Small intestine (tissue), 7 donors: Measurements from ENCODE around the gene TRMT11. TPM values are rescaled to one million over a fixed set of nuclear protein-coding genes. Genes with fewer than 3 reads are reported as not detected.

ENCODE experiments used
- DNase-seq, 2 donors: peaks; one replicate each; pipeline versions ENCODE4 v3.0.0 to v3.0.0-alpha.2; 2013
- FAIRE-seq: peaks from 2 replicates; lab custom pipeline; 2012; peaks lifted over from hg19 to GRCh38; lab: Jason Lieb, UNC
- H3K27ac ChIP-seq, 3 donors: one replicate each; pipeline ENCODE4 v1.5.1; 2013; ENCODE audit warnings: low read length in 2 of 3, mild to moderate bottlenecking in 2 of 3, control low read depth in 1 of 3, inconsistent platforms in 1 of 3, low read depth in 1 of 3, moderate library complexity in 1 of 3
- H3K27me3 ChIP-seq, 3 donors: one replicate each; pipeline ENCODE4 v1.6.1; 2013; ENCODE audit warnings: low read length in 3 of 3, inconsistent platforms in 1 of 3; ENCODE audit not compliant: control insufficient read depth in 3 of 3, insufficient read depth in 3 of 3
- H3K36me3 ChIP-seq, 3 donors: one replicate each; pipeline ENCODE4 v1.6.1; 2013; ENCODE audit warnings: low read length in 3 of 3, inconsistent platforms in 1 of 3, low read depth in 1 of 3, mild to moderate bottlenecking in 1 of 3, moderate library complexity in 1 of 3; ENCODE audit not compliant: control insufficient read depth in 3 of 3, insufficient read depth in 2 of 3
- H3K4me1 ChIP-seq, 3 donors: one replicate each; pipeline ENCODE4 v1.6.1; 2013; ENCODE audit warnings: low read length in 2 of 3, inconsistent platforms in 1 of 3, low read depth in 1 of 3, mild to moderate bottlenecking in 1 of 3, moderate library complexity in 1 of 3; ENCODE audit not compliant: control insufficient read depth in 3 of 3, insufficient read depth in 2 of 3
- H3K4me3 ChIP-seq, 3 donors: one replicate each; pipeline ENCODE4 v1.5.1; 2013; ENCODE audit warnings: low read length in 3 of 3, control low read depth in 1 of 3, inconsistent platforms in 1 of 3, low read depth in 1 of 3, mild to moderate bottlenecking in 1 of 3, moderate library complexity in 1 of 3
- H3K9me3 ChIP-seq, 2 donors: one replicate each; pipeline ENCODE4 v1.6.1; 2013; ENCODE audit warnings: low read depth in 1 of 2, low read length in 1 of 2; ENCODE audit not compliant: control insufficient read depth in 2 of 2, insufficient read depth in 1 of 2
- WGBS, 3 donors: extraction: QIAGEN DNeasy Blood & Tissue Kit; methylation state at CpG; one replicate each; pipeline ENCODE4 v1.1.7; 2013; 5-methylcytosine and 5-hydroxymethylcytosine counted together
- polyA plus RNA-seq, 4 donors: library from polyadenylated mRNA; stranded (reverse) in 3 of 4; unstranded in 1 of 4; fragments of 200-250 nt in 3 of 4; fragments of 120-200 nt in 1 of 4; gene quantifications; one replicate each; pipeline versions ENCODE4 v1.2.1 to v1.2.3, GENCODE V29; 2013
- donor health status: healthy with polysubstance abuse.
- donor health status: control.
- donor health status: control.
- donor health status: Bipolar disorder and iron deficiency.
- donor health status: healthy.

The TRMT11 gene
- polyA plus RNA-seq, 4 donors: 11.1 to 21.3 (median 14.4) TPM

- 76 to 95% (median 90%) methylated on average over 1 of the region's 1 CpG for WGBS, 3 donors
- Histone ChIP-seq H3K27ac (no peak overlapping the region), H3K36me3 (peaks cover 2 to 12% (median 2%) of the 10 kb centered on the region in 3 donors), H3K27me3 (no peaks in the 10 kb centered on the region), H3K9me3 (peaks cover 0 to 3% of the 10 kb centered on the region in 2 donors), H3K4me3 (no peak overlapping the region), H3K4me1 (peaks cover 0 to 4% (median 0%) of the 10 kb centered on the region in 3 donors)
- no peak for FAIRE-seq
- DNase-seq: no peak
These were observed 55.7 kb downstream of the TRMT11 start for GRCh38 chr6:126042001-126042419.

GRCh38 chr6:126047648-126048047 lies 61.3 kb downstream of the TRMT11 start:
- H3K27me3 ChIP-seq: no peaks in the 10 kb centered on the region
- FAIRE-seq (no peak), DNase-seq (no peak)
- peaks cover 0 to 3% of the 10 kb centered on the region in 2 donors for H3K9me3 ChIP-seq
- no peak overlapping the region for H3K4me3 ChIP-seq
- 96 to 99% (median 96%) methylated on average over 7 of the region's 7 CpGs for WGBS, 3 donors
- no peaks in the 10 kb centered on the region for H3K4me1 ChIP-seq
- no peak overlapping the region for H3K27ac ChIP-seq
- H3K36me3 ChIP-seq: peaks cover 4 to 14% (median 9%) of the 10 kb centered on the region in 3 donors

- H3K4me1 ChIP-seq: no peaks in the 10 kb centered on the region
- no peaks in the 10 kb centered on the region for H3K27me3 ChIP-seq
- DNase-seq (no peak), FAIRE-seq (no peak)
- no peak overlapping the region for H3K4me3 ChIP-seq
- peaks cover 4 to 16% (median 11%) of the 10 kb centered on the region in 3 donors for H3K36me3 ChIP-seq
- 94 to 96% (median 95%) methylated on average over 4 of the region's 4 CpGs for WGBS, 3 donors
- no peak overlapping the region for H3K27ac ChIP-seq
- H3K9me3 ChIP-seq: peaks cover 0 to 3% of the 10 kb centered on the region in 2 donors
These were observed 62.3 kb downstream of the TRMT11 start for GRCh38 chr6:126048635-126049034.

- WGBS, 3 donors: 90 to 100% (median 93%) methylated on average over 1 of the region's 1 CpG
- FAIRE-seq: no peak
These were observed 64.5 kb downstream of the TRMT11 start for GRCh38 chr6:126050795-126051194.

DNA sequence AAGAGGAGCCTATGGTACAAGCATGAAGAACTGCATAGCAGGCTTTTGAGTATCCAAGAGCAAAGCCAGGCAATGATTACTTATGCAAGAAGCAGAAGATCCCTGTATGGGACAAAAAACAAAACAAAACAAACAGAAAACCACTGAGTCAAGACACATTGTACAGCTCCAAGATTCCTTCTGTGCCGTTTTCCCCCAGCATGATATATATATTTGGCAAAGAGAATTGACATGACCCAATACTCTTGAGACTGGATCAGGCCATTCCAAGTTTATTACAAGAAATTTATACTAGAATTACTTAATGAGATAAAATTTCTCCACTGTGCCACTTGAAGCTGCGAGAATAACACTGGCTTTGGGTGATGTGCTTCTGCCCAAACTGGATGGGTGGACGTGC lies 65.5 kb downstream of the TRMT11 start:
- 77 to 94% (median 93%) methylated on average over 3 of the region's 3 CpGs for WGBS, 3 donors
- Histone ChIP-seq H3K9me3 (no peaks in the 10 kb centered on the region), H3K4me1 (peaks cover 0 to 5% (median 0%) of the 10 kb centered on the region in 3 donors), H3K36me3 (peaks cover 4 to 11% (median 8%) of the 10 kb centered on the region in 3 donors), H3K27me3 (no peaks in the 10 kb centered on the region), H3K4me3 (no peak overlapping the region), H3K27ac (no peak overlapping the region)
- DNase-seq (no peak), FAIRE-seq (no peak)

More at GRCh38 chr6:126050795-126051194, 64.5 kb downstream of the TRMT11 start:
- Histone ChIP-seq H3K9me3 (no peaks in the 10 kb centered on the region), H3K4me1 (no peaks in the 10 kb centered on the region), H3K36me3 (peaks cover 4 to 15% (median 11%) of the 10 kb centered on the region in 3 donors), H3K27me3 (no peaks in the 10 kb centered on the region), H3K27ac (no peak overlapping the region), H3K4me3 (no peak overlapping the region)
- DNase-seq: no peak

- Histone ChIP-seq H3K27ac (no peak overlapping the region), H3K9me3 (no peaks in the 10 kb centered on the region), H3K36me3 (peaks cover 2 to 8% (median 4%) of the 10 kb centered on the region in 3 donors), H3K4me3 (no peak overlapping the region), H3K4me1 (peaks cover 0 to 6% (median 0%) of the 10 kb centered on the region in 3 donors), H3K27me3 (no peaks in the 10 kb centered on the region)
- DNase-seq (no peak), FAIRE-seq (no peak)
- 32 to 58% (median 43%) methylated on average over 1 of the region's 1 CpG for WGBS, 3 donors
These were observed 66.1 kb downstream of the TRMT11 start for GRCh38 chr6:126052485-126052884.

GRCh38 chr6:126054258-126054702 lies 67.9 kb downstream of the TRMT11 start:
- FAIRE-seq: no peak
- no peaks in the 10 kb centered on the region for H3K27me3 ChIP-seq
- H3K4me1 ChIP-seq: peaks cover 0 to 6% (median 0%) of the 10 kb centered on the region in 3 donors
- no peak overlapping the region for H3K4me3 ChIP-seq
- H3K36me3 ChIP-seq: peaks cover 0 to 5% (median 2%) of the 10 kb centered on the region in 3 donors
- H3K9me3 ChIP-seq: no peaks in the 10 kb centered on the region
- no peak overlapping the region for H3K27ac ChIP-seq
- no peak for DNase-seq
- WGBS, 3 donors: 51 to 64% (median 61%) methylated on average over 4 of the region's 4 CpGs

DNA sequence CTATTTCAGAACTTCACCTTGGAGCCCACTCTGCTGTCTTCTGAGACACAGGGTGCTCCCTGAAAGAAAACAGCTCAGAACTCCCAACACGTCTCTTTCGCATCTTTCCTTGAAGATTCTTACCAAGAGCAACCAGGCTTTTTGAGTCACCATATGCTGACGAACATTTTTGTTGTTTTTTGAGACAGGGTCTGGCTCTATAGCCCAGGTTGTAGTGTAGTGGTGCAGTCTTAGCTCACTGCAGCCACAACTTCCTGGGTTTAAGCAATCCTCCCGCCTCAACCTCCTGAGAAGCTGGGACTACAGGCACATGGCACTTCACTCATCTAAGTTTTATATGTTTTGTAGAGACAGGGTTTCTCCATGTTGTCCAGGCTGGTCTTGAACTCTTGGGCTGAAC lies 68.5 kb downstream of the TRMT11 start:
- WGBS, 3 donors: 85 to 97% (median 93%) methylated on average over 4 of the region's 4 CpGs
- FAIRE-seq: no peak
- Histone ChIP-seq H3K27ac (peak overlapping the region in 1 of 3 donors; percentile 11), H3K36me3 (peaks cover 0 to 6% (median 2%) of the 10 kb centered on the region in 3 donors), H3K4me3 (no peak overlapping the region), H3K27me3 (no peaks in the 10 kb centered on the region), H3K9me3 (no peaks in the 10 kb centered on the region), H3K4me1 (peaks cover 0 to 6% (median 0%) of the 10 kb centered on the region in 3 donors)
- no peak for DNase-seq

DNA sequence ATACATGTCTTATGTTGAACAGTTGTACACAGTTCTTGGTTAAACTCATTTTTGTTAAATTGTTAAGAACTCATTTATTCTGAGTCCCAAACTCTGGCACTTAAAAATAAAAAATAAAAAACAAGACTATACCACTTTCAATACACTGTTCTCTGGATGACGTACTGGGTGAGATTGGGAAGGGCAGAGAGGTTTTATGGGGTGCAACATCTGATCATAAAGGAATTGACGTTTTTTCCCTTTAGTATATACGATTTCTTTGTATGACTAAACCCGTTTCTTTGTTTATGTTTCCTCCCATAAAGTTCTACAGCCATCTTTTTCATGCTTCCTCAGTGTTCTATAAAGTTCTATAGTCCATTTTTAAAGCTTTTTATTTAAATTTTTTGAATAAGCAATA lies 69.1 kb downstream of the TRMT11 start:
- no peak overlapping the region for H3K4me3 ChIP-seq
- FAIRE-seq (no peak), DNase-seq (no peak)
- H3K27ac ChIP-seq: no peak overlapping the region
- no peaks in the 10 kb centered on the region for H3K27me3 ChIP-seq
- H3K9me3 ChIP-seq: no peaks in the 10 kb centered on the region
- H3K4me1 ChIP-seq: peaks cover 0 to 6% (median 0%) of the 10 kb centered on the region in 3 donors
- WGBS, 3 donors: 88 to 90% (median 89%) methylated on average over 4 of the region's 4 CpGs
- peaks cover 1 to 12% (median 5%) of the 10 kb centered on the region in 3 donors for H3K36me3 ChIP-seq
